Liver (tissue), 9 donors: ENCODE data around the gene SLC4A11. TPM values are rescaled to one million over a fixed set of nuclear protein-coding genes. Genes with fewer than 3 reads are reported as not detected.

ENCODE experiments used
- DNase-seq: peaks from one replicate; pipeline ENCODE4 v3.0.0-alpha.2; 2017; ENCODE audit warnings: low spot score
- H3K27ac ChIP-seq, 2 donors: one replicate each; pipeline ENCODE4 v1.7.0; 2013; ENCODE audit warnings: inconsistent platforms in 2 of 2, low read length in 2 of 2, control low read depth in 1 of 2, low read depth in 1 of 2, mild to moderate bottlenecking in 1 of 2
- H3K27me3 ChIP-seq, 4 donors: one replicate each; pipeline versions ENCODE4 v1.6.1 to v1.7.0; 2013; ENCODE audit warnings: low read length in 3 of 4, inconsistent platforms in 1 of 4, mild to moderate bottlenecking in 1 of 4, moderate library complexity in 1 of 4; ENCODE audit not compliant: control insufficient read depth in 4 of 4, insufficient read depth in 4 of 4
- H3K36me3 ChIP-seq, 4 donors: one replicate each; pipeline versions ENCODE4 v1.6.1 to v1.7.0; 2013; ENCODE audit warnings: low read length in 3 of 4, mild to moderate bottlenecking in 3 of 4, low read depth in 1 of 4, moderate library complexity in 1 of 4; ENCODE audit not compliant: control insufficient read depth in 4 of 4, insufficient read depth in 3 of 4
- H3K4me1 ChIP-seq, 4 donors: one replicate each; pipeline versions ENCODE4 v1.6.1 to v1.7.0; 2013; ENCODE audit warnings: low read length in 3 of 4, mild to moderate bottlenecking in 3 of 4, moderate library complexity in 1 of 4; ENCODE audit not compliant: control insufficient read depth in 4 of 4, insufficient read depth in 4 of 4
- H3K4me3 ChIP-seq, 3 donors: one replicate each; pipeline versions ENCODE4 v1.6.1 to v1.7.0; 2013; ENCODE audit warnings: low read length in 3 of 3, control low read depth in 1 of 3, low read depth in 1 of 3, mild to moderate bottlenecking in 1 of 3
- H3K9ac ChIP-seq, 2 donors: one replicate each; pipeline ENCODE4 v1.7.0; 2013; ENCODE audit warnings: low read length in 2 of 2, mild to moderate bottlenecking in 2 of 2, moderate library complexity in 2 of 2, control low read depth in 1 of 2, low read depth in 1 of 2
- H3K9me3 ChIP-seq, 4 donors: one replicate each; pipeline versions ENCODE4 v1.6.1 to v1.7.0; 2013; ENCODE audit warnings: low read length in 3 of 4; ENCODE audit not compliant: control insufficient read depth in 4 of 4
- ATF3 ChIP-seq: IDR thresholded peaks from 2 replicates; pipeline ENCODE4 v1.6.1; 2016; ENCODE audit warnings: antibody characterized with exemption
- CTCF ChIP-seq: fragments of 150-350 bp; IDR thresholded peaks from 2 replicates; pipeline ENCODE4 v1.5.1; 2017; ENCODE audit warnings: improper control_type of control experiment, low read depth, low read length; ENCODE audit not compliant: missing input control
- EGR1 ChIP-seq, 2 donors: IDR thresholded peaks; 2 replicates each; pipeline ENCODE4 v1.6.1; 2016 to 2018; ENCODE audit warnings: antibody characterized with exemption in 2 of 2, low read depth in 2 of 2
- FOXA1 ChIP-seq: IDR thresholded peaks from 2 replicates; pipeline ENCODE4 v1.6.1; 2016; ENCODE audit warnings: antibody characterized with exemption
- GABPA ChIP-seq, 2 donors: IDR thresholded peaks in 1 of 2; conservative IDR thresholded peaks in 1 of 2; 2 replicates each; pipeline ENCODE4 v1.6.1; 2016; ENCODE audit warnings: antibody characterized with exemption in 2 of 2, mild to moderate bottlenecking in 1 of 2, moderate library complexity in 1 of 2
- HNF4A ChIP-seq, 2 donors: conservative IDR thresholded peaks; 2 replicates each; pipeline ENCODE4 v1.6.1; 2016; ENCODE audit warnings: antibody characterized with exemption in 2 of 2, mild to moderate bottlenecking in 2 of 2
- HNF4G ChIP-seq: IDR thresholded peaks from 2 replicates; pipeline ENCODE4 v1.6.1; 2016; ENCODE audit warnings: antibody characterized with exemption
- JUND ChIP-seq, 2 donors: IDR thresholded peaks; 2 replicates each; pipeline ENCODE4 v1.6.1; 2016; ENCODE audit warnings: antibody characterized with exemption in 2 of 2
- MAX ChIP-seq: IDR thresholded peaks from 2 replicates; pipeline ENCODE4 v1.6.1; 2016; ENCODE audit warnings: antibody characterized with exemption
- NR2F2 ChIP-seq: IDR thresholded peaks from 2 replicates; pipeline ENCODE4 v1.6.1; 2016; ENCODE audit warnings: antibody characterized with exemption
- RAD21 ChIP-seq, 2 donors: IDR thresholded peaks; 2 replicates each; pipeline ENCODE4 v1.6.1; 2016; ENCODE audit warnings: antibody characterized with exemption in 2 of 2, mild to moderate bottlenecking in 2 of 2
- REST ChIP-seq: IDR thresholded peaks from 2 replicates; pipeline ENCODE4 v1.6.1; 2016; ENCODE audit warnings: antibody characterized with exemption, mild to moderate bottlenecking
- RXRA ChIP-seq, 2 donors: IDR thresholded peaks; 2 replicates each; pipeline ENCODE4 v1.6.1; 2017 to 2018; ENCODE audit warnings: antibody characterized with exemption in 2 of 2, mild to moderate bottlenecking in 1 of 2
- TAF1 ChIP-seq: conservative IDR thresholded peaks from 2 replicates; pipeline ENCODE4 v1.6.1; 2016; ENCODE audit warnings: antibody characterized with exemption, mild to moderate bottlenecking
- ZBTB33 ChIP-seq: IDR thresholded peaks from 2 replicates; pipeline ENCODE4 v1.6.1; 2016; ENCODE audit warnings: antibody characterized with exemption
- WGBS: extraction: QIAGEN DNeasy Blood & Tissue Kit; methylation state at CpG from one replicate; pipeline ENCODE4 v1.1.7; 2013; 5-methylcytosine and 5-hydroxymethylcytosine counted together
- polyA plus RNA-seq, 2 donors: library from polyadenylated mRNA; stranded (reverse) in 1 of 2; unstranded in 1 of 2; fragments of 200-250 nt in 1 of 2; fragments of >200 nt in 1 of 2; fragmentation: Nextera tagmentation in 1 of 2; extraction: Ambion mirVana in 1 of 2; gene quantifications; one replicate each; pipeline versions ENCODE4 v1.2.1 to v1.2.3, GENCODE V29; 2013 to 2015
- total RNA-seq, 2 donors: library from RNA; depleted of rRNA; stranded (reverse); fragments of >200 nt; gene quantifications; one replicate each; pipeline ENCODE4 v1.2.3, GENCODE V29; 2014
- donor health status: healthy.
- donor health status: healthy.
- donor health status: healthy.
- donor health status: healthy.
- donor health status: healthy.

The SLC4A11 gene
- total and polyA plus RNA-seq, 4 donors, result under 0.01 to 0.13 (median 0.06) TPM

- H3K27me3 ChIP-seq, result no peaks in the 10 kb centered on the region
- peaks cover 2 to 23% (median 7%) of the 10 kb centered on the region in 4 donors for H3K36me3 ChIP-seq
- H3K4me3 ChIP-seq, result no peak overlapping the region
- no peaks in the 10 kb centered on the region for H3K4me1 ChIP-seq
- WGBS, result 97% methylated on average over 6 of the region's 6 CpGs
- no peak overlapping the region for H3K27ac ChIP-seq
- no peak overlapping the region for H3K9ac ChIP-seq
- DNase-seq, result no peak
- TF ChIP-seq NR2F2 (no peak), TAF1 (no peak), REST (no peak), JUND (IDR thresholded peaks at IDR 0.05) (no peak), RAD21 (IDR thresholded peaks at IDR 0.05) (no peak), RXRA (IDR thresholded peaks at IDR 0.05) (no peak), HNF4G (no peak), FOXA1 (no peak), EGR1 (IDR thresholded peaks at IDR 0.05; ENCODE audit: low read depth in 2 of 2) (no peak), ATF3 (no peak), CTCF (no peak), HNF4A (conservative IDR thresholded peaks at IDR 0.05) (no peak), ZBTB33 (no peak), MAX (no peak)
- no peaks in the 10 kb centered on the region for H3K9me3 ChIP-seq
These were observed 43.6 kb upstream of the SLC4A11 start for GRCh38 chr20:3282271-3283221.

GRCh38 chr20:3281437-3281836 is 42.4 kb upstream of the SLC4A11 start:
- H3K4me1 ChIP-seq, result no peaks in the 10 kb centered on the region
- no peaks in the 10 kb centered on the region for H3K9me3 ChIP-seq
- no peak overlapping the region for H3K27ac ChIP-seq
- H3K27me3 ChIP-seq, result no peaks in the 10 kb centered on the region
- H3K9ac ChIP-seq, result no peak overlapping the region
- H3K36me3 ChIP-seq, result peaks cover 2 to 21% (median 7%) of the 10 kb centered on the region in 4 donors
- TF ChIP-seq ZBTB33 (no peak), TAF1 (no peak), RXRA (IDR thresholded peaks at IDR 0.05) (no peak), ATF3 (no peak), REST (no peak), HNF4G (no peak), GABPA (IDR thresholded peaks at IDR 0.05 in 1 of 2, conservative IDR thresholded peaks at IDR 0.05 in 1 of 2) (no peak), EGR1 (IDR thresholded peaks at IDR 0.05; ENCODE audit: low read depth in 2 of 2) (no peak)
- DNase-seq, result no peak
- H3K4me3 ChIP-seq, result no peak overlapping the region
